HFF-Myc (cell line): ENCODE results near the gene C19orf67.

ENCODE experiments used
- DNase-seq: peaks from one replicate; pipeline ENCODE4 v3.0.0-alpha.2; 2011; ENCODE audit warnings: low read depth; ENCODE audit errors: extremely low read depth
- H3K4me3 ChIP-seq: replicated peaks from 2 replicates; pipeline ENCODE4 v1.5.1; 2011; ENCODE audit warnings: low read depth, mild to moderate bottlenecking, control low read depth, low read length
- CTCF ChIP-seq: IDR thresholded peaks from 2 replicates; pipeline ENCODE4 v1.5.1; 2012; ENCODE audit warnings: mild to moderate bottlenecking, low read depth, low read length, control low read depth; ENCODE audit errors: missing control alignments

C19orf67 gene

GRCh38 chr19:14056741-14057356 lies 28.7 kb downstream of the C19orf67 start:
- no peak for DNase-seq
- peak overlapping the region; percentile 28 for H3K4me3 ChIP-seq
- no peak for TF ChIP-seq CTCF

- DNase-seq, result no peak
- no peak for TF ChIP-seq CTCF
- no peak overlapping the region for H3K4me3 ChIP-seq
Observed at GRCh38 chr19:14056069-14056666, 29.4 kb downstream of the C19orf67 start.

GRCh38 chr19:14055396-14055795 lies 30.2 kb downstream of the C19orf67 start:
- no peak for DNase-seq
- TF ChIP-seq CTCF, result no peak
- no peak overlapping the region for H3K4me3 ChIP-seq

GRCh38 chr19:14054721-14055120 lies 30.9 kb downstream of the C19orf67 start:
- DNase-seq, result no peak
- no peak overlapping the region for H3K4me3 ChIP-seq
- TF ChIP-seq CTCF, result no peak

GRCh38 chr19:14054099-14054498 lies 31.5 kb downstream of the C19orf67 start:
- DNase-seq, result no peak
- no peak for TF ChIP-seq CTCF
- no peak overlapping the region for H3K4me3 ChIP-seq

GRCh38 chr19:14053500-14053899 lies 32.1 kb downstream of the C19orf67 start:
- no peak for TF ChIP-seq CTCF
- no peak for DNase-seq
- no peak overlapping the region for H3K4me3 ChIP-seq

GRCh38 chr19:14053032-14053431 lies 32.6 kb downstream of the C19orf67 start:
- H3K4me3 ChIP-seq, result no peak overlapping the region
- no peak for DNase-seq
- no peak for TF ChIP-seq CTCF
